WI38 (cell line): ENCODE results near the gene MTX1.
"Not testable (repeated sequence)": the region's sequence is repeated elsewhere in the genome, so short reads cannot be mapped to it uniquely, and the experiment has no call there.

Experiments used
- H3K4me3 ChIP-seq: 2 replicates; pipeline ENCODE4 v1.5.1; 2011; ENCODE audit warnings: low read depth, mild to moderate bottlenecking, control low read depth, low read length
- CTCF ChIP-seq: IDR thresholded peaks from 2 replicates; pipeline ENCODE4 v1.5.1; 2012; ENCODE audit warnings: low read depth, mild to moderate bottlenecking, control low read depth, low read length

Gene MTX1

GRCh38 chr1:155236451-155236850 is 28.0 kb downstream of the MTX1 start:
- no peak overlapping the region for H3K4me3 ChIP-seq
- TF ChIP-seq CTCF, result no peak

GRCh38 chr1:155241069-155241679 is 32.7 kb downstream of the MTX1 start:
- H3K4me3 ChIP-seq, result peak overlapping the region; percentile 59

GRCh38 chr1:155241841-155242264 is 33.4 kb downstream of the MTX1 start:
- no peak for TF ChIP-seq CTCF
- H3K4me3 ChIP-seq, result no peak overlapping the region

More at GRCh38 chr1:155241069-155241679, 32.7 kb downstream of the MTX1 start:
- no peak for TF ChIP-seq CTCF

GRCh38 chr1:155242805-155243358 is 34.4 kb downstream of the MTX1 start:
- no peak for TF ChIP-seq CTCF
- peak overlapping the region; percentile 73 for H3K4me3 ChIP-seq

- no peak for TF ChIP-seq CTCF
- peak overlapping the region; percentile 73 for H3K4me3 ChIP-seq
Measured at GRCh38 chr1:155244368-155245162, 36.1 kb downstream of the MTX1 start.

- no peak for TF ChIP-seq CTCF
Measured at GRCh38 chr1:155245163-155245524, 36.6 kb downstream of the MTX1 start.

GRCh38 chr1:155246796-155247195 is 38.3 kb downstream of the MTX1 start:
- not testable (repeated sequence) for H3K4me3 ChIP-seq

More at GRCh38 chr1:155245163-155245524, 36.6 kb downstream of the MTX1 start:
- H3K4me3 ChIP-seq, result peak overlapping the region; percentile 73
